HG02943 (cell line): Measurements from ENCODE around the gene POGZ.

Experiments
- ATAC-seq: cut with Tn5 transposase; IDR thresholded peaks from one replicate; pipeline ENCODE4 v1.9.1; 2021; ENCODE audit warnings: mild to moderate bottlenecking, low read depth, moderate library complexity; ENCODE audit not compliant: unreplicated experiment

POGZ gene

GRCh38 chr1:151377150-151377884, 82.0 kb downstream of the POGZ start:
- ATAC-seq, result no peak

- ATAC-seq, result no peak
Measured at GRCh38 chr1:151373196-151373595, 86.1 kb downstream of the POGZ start.

- ATAC-seq, result no peak
Measured at GRCh38 chr1:151372058-151372934, 87.0 kb downstream of the POGZ start, which contains the start of gene SELENBP1. TSS of gene SELENBP1 (minus strand) at chr1:151372705. CDS start at chr1:151372641, 64 bp downstream.

GRCh38 chr1:151371370-151372057, 87.8 kb downstream of the POGZ start:
- ATAC-seq, result no peak

- ATAC-seq, result no peak
Measured at GRCh38 chr1:151370211-151370911, 88.9 kb downstream of the POGZ start.

- no peak for ATAC-seq
Measured at GRCh38 chr1:151369621-151370048, 89.7 kb downstream of the POGZ start.

- no peak for ATAC-seq
Measured at GRCh38 chr1:151369302-151369610, 90.0 kb downstream of the POGZ start.

- no peak for ATAC-seq
Measured at GRCh38 chr1:151368393-151369301, 90.6 kb downstream of the POGZ start.

GRCh38 chr1:151367658-151368392, 91.5 kb downstream of the POGZ start:
- no peak for ATAC-seq

- no peak for ATAC-seq
Measured at GRCh38 chr1:151364996-151365395, 94.3 kb downstream of the POGZ start.

GRCh38 chr1:151362308-151363155, 96.8 kb downstream of the POGZ start:
- ATAC-seq, result no peak

- no peak for ATAC-seq
Measured at GRCh38 chr1:151361883-151362282, 97.4 kb downstream of the POGZ start.

GRCh38 chr1:151356696-151357095, 102.6 kb downstream of the POGZ start:
- no peak for ATAC-seq
